Measurements from ENCODE around the gene DNAL4.

The DNAL4 gene

GRCh38 chr22:38741576-38741975 is 52.4 kb downstream of the DNAL4 start:
- Histone ChIP-seq H2AFZ (ENCODE audit: insufficient read depth, low read length, poor library complexity) (no peak overlapping the region), H2BK5ac (ENCODE audit: low read depth, low read length, poor library complexity) (no peak overlapping the region), H3K79me1 (ENCODE audit: low read length) (no peaks in the 10 kb centered on the region), H3K27me3 (ENCODE audit: insufficient read depth, low read length) (no peaks in the 10 kb centered on the region), H4K12ac (ENCODE audit: low read depth, low read length) (no peak overlapping the region), H2AK5ac (ENCODE audit: low read length) (no peak overlapping the region), H3K9me3 (ENCODE audit: insufficient read depth, low read depth, low read length) (no peaks in the 10 kb centered on the region), H3K4me2 (ENCODE audit: low read length) (no peak overlapping the region), H4K8ac (ENCODE audit: low read depth, low read length) (no peak overlapping the region), H3K18ac (ENCODE audit: low read length) (no peak overlapping the region), H3K23ac (ENCODE audit: low read length) (no peak overlapping the region), H3K4ac (ENCODE audit: low read depth, low read length) (no peak overlapping the region), H3K9ac (ENCODE audit: low read length) (no peak overlapping the region), H3K79me2 (ENCODE audit: control insufficient read depth, insufficient read depth, low read length, poor library complexity) (no peaks in the 10 kb centered on the region), H3K4me3 (ENCODE audit: low read depth, low read length) (no peak overlapping the region), H3K27ac (ENCODE audit: low read depth, low read length) (no peak overlapping the region), H2BK12ac (ENCODE audit: low read length) (no peak overlapping the region), H3K4me1 (ENCODE audit: control insufficient read depth in 1 of 2, insufficient read depth in 2 of 2, low read length in 2 of 2) (no peaks in the 10 kb centered on the region), H3K36me3 (ENCODE audit: control insufficient read depth in 1 of 2, insufficient read depth in 2 of 2, low read length in 2 of 2) (peaks cover 83 to 85% of the 10 kb centered on the region in 2 experiments), H4K91ac (ENCODE audit: low read depth, low read length) (no peak overlapping the region), H3K14ac (ENCODE audit: low read length) (no peak overlapping the region), H2BK120ac (ENCODE audit: insufficient read depth, low read length, poor library complexity) (no peak overlapping the region)
- no peak for DNase-seq
- no CpG with 5 or more reads among the region's 10 CpGs for WGBS (ENCODE audit: extremely low coverage, insufficient coverage, insufficient read length)

GRCh38 chr22:38741166-38741565 is 52.8 kb downstream of the DNAL4 start:
- H3K79me1 ChIP-seq (ENCODE audit: low read length): no peaks in the 10 kb centered on the region
- no CpG with 5 or more reads among the region's 9 CpGs for WGBS (ENCODE audit: extremely low coverage, insufficient coverage, insufficient read length)
- H4K8ac ChIP-seq (ENCODE audit: low read depth, low read length): no peak overlapping the region
- DNase-seq: no peak
- no peak overlapping the region for H3K23ac ChIP-seq (ENCODE audit: low read length)
- H2AFZ ChIP-seq (ENCODE audit: insufficient read depth, low read length, poor library complexity): no peak overlapping the region
- H3K4me1 ChIP-seq (ENCODE audit: control insufficient read depth in 1 of 2, insufficient read depth in 2 of 2, low read length in 2 of 2): no peaks in the 10 kb centered on the region
- no peak overlapping the region for H2BK12ac ChIP-seq (ENCODE audit: low read length)
- H3K9me3 ChIP-seq (ENCODE audit: insufficient read depth, low read depth, low read length): no peaks in the 10 kb centered on the region
- H3K27ac ChIP-seq (ENCODE audit: low read depth, low read length): no peak overlapping the region
- H2BK5ac ChIP-seq (ENCODE audit: low read depth, low read length, poor library complexity): no peak overlapping the region
- H2AK5ac ChIP-seq (ENCODE audit: low read length): no peak overlapping the region
- H3K36me3 ChIP-seq (ENCODE audit: control insufficient read depth in 1 of 2, insufficient read depth in 2 of 2, low read length in 2 of 2): peaks cover 83 to 85% of the 10 kb centered on the region in 2 experiments
- H2BK120ac ChIP-seq (ENCODE audit: insufficient read depth, low read length, poor library complexity): no peak overlapping the region
- no peak overlapping the region for H3K18ac ChIP-seq (ENCODE audit: low read length)
- H3K4me3 ChIP-seq (ENCODE audit: low read depth, low read length): no peak overlapping the region
- no peaks in the 10 kb centered on the region for H3K79me2 ChIP-seq (ENCODE audit: control insufficient read depth, insufficient read depth, low read length, poor library complexity)
- no peak overlapping the region for H3K4ac ChIP-seq (ENCODE audit: low read depth, low read length)
- H3K14ac ChIP-seq (ENCODE audit: low read length): no peak overlapping the region
- no peak overlapping the region for H4K91ac ChIP-seq (ENCODE audit: low read depth, low read length)
- H3K4me2 ChIP-seq (ENCODE audit: low read length): no peak overlapping the region
- no peaks in the 10 kb centered on the region for H3K27me3 ChIP-seq (ENCODE audit: insufficient read depth, low read length)
- no peak overlapping the region for H3K9ac ChIP-seq (ENCODE audit: low read length)
- no peak overlapping the region for H4K12ac ChIP-seq (ENCODE audit: low read depth, low read length)

DNA sequence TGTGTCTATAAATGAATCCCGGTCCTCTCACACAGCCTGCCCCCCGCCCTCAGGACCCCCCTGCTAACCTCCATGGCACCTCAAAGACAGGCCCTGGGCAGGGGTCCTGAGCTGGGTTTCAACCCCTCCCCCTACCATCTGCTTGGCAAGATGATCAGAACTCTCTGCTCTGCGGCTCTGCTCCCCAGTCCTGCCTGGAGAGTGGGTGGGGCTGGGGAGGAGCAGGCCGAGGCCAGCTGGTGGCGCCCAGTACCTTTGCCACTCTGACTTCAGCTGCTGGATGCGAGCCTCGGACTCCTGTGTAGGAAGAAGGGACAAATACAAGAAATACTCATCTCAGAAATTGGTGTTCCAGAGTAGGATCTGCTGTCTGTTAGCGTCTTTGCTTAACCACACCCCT is 53.2 kb downstream of the DNAL4 start:
- Histone ChIP-seq H3K79me1 (ENCODE audit: low read length) (no peaks in the 10 kb centered on the region), H3K14ac (ENCODE audit: low read length) (no peak overlapping the region), H2AK5ac (ENCODE audit: low read length) (no peak overlapping the region), H3K36me3 (ENCODE audit: control insufficient read depth in 1 of 2, insufficient read depth in 2 of 2, low read length in 2 of 2) (peaks cover 83 to 85% of the 10 kb centered on the region in 2 experiments), H2BK120ac (ENCODE audit: insufficient read depth, low read length, poor library complexity) (no peak overlapping the region), H3K27ac (ENCODE audit: low read depth, low read length) (no peak overlapping the region), H4K91ac (ENCODE audit: low read depth, low read length) (no peak overlapping the region), H3K4me1 (ENCODE audit: control insufficient read depth in 1 of 2, insufficient read depth in 2 of 2, low read length in 2 of 2) (no peaks in the 10 kb centered on the region), H3K4ac (ENCODE audit: low read depth, low read length) (no peak overlapping the region), H3K79me2 (ENCODE audit: control insufficient read depth, insufficient read depth, low read length, poor library complexity) (no peaks in the 10 kb centered on the region), H4K12ac (ENCODE audit: low read depth, low read length) (no peak overlapping the region), H3K18ac (ENCODE audit: low read length) (no peak overlapping the region), H3K4me2 (ENCODE audit: low read length) (no peak overlapping the region), H3K27me3 (ENCODE audit: insufficient read depth, low read length) (no peaks in the 10 kb centered on the region), H3K4me3 (ENCODE audit: low read depth, low read length) (no peak overlapping the region), H2BK12ac (ENCODE audit: low read length) (no peak overlapping the region), H4K8ac (ENCODE audit: low read depth, low read length) (no peak overlapping the region), H3K9me3 (ENCODE audit: insufficient read depth, low read depth, low read length) (no peaks in the 10 kb centered on the region), H2AFZ (ENCODE audit: insufficient read depth, low read length, poor library complexity) (no peak overlapping the region), H3K23ac (ENCODE audit: low read length) (no peak overlapping the region), H2BK5ac (ENCODE audit: low read depth, low read length, poor library complexity) (no peak overlapping the region), H3K9ac (ENCODE audit: low read length) (no peak overlapping the region)
- no peak for DNase-seq
- no CpG with 5 or more reads among the region's 8 CpGs for WGBS (ENCODE audit: extremely low coverage, insufficient coverage, insufficient read length)

DNA sequence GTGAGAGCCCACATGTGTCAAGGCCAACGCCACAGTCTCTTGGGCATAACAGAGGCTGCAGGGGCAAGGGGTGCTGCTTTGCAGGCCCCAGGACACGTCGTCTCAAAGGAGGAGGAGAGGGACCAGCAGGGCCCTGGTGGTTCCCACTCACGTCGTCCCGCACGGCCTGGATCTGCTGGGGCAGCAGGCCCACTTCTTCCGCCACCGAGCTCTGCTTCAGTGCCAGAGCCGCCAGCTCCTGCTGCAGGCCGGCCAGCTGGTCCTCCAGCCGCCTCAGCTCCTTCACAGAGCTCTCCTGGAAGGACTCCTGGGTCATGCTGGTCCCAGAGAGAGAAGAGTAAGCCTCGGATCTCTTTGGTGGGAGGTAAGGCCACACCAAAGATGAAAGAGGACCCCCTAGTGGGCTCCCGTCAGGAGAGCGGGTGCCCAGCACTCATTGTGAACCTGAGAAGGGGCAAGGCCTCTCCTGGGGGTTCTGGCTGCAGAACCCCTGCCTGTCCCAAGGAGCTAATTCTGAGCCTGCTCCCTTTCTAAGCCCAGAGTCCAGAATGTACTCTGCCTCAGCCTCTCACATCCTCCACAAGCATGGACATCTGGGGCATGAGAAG is 53.7 kb downstream of the DNAL4 start:
- Histone ChIP-seq H3K9ac (ENCODE audit: low read length) (no peak overlapping the region), H3K4me2 (ENCODE audit: low read length) (no peak overlapping the region), H2BK120ac (ENCODE audit: insufficient read depth, low read length, poor library complexity) (no peak overlapping the region), H2BK5ac (ENCODE audit: low read depth, low read length, poor library complexity) (no peak overlapping the region), H3K23ac (ENCODE audit: low read length) (no peak overlapping the region), H3K36me3 (ENCODE audit: control insufficient read depth in 1 of 2, insufficient read depth in 2 of 2, low read length in 2 of 2) (peaks cover 84 to 86% of the 10 kb centered on the region in 2 experiments), H4K91ac (ENCODE audit: low read depth, low read length) (no peak overlapping the region), H4K8ac (ENCODE audit: low read depth, low read length) (no peak overlapping the region), H3K4me3 (ENCODE audit: low read depth, low read length) (no peak overlapping the region), H2AK5ac (ENCODE audit: low read length) (no peak overlapping the region), H2AFZ (ENCODE audit: insufficient read depth, low read length, poor library complexity) (no peak overlapping the region), H3K79me1 (ENCODE audit: low read length) (no peaks in the 10 kb centered on the region), H3K18ac (ENCODE audit: low read length) (no peak overlapping the region), H2BK12ac (ENCODE audit: low read length) (no peak overlapping the region), H3K4me1 (ENCODE audit: control insufficient read depth in 1 of 2, insufficient read depth in 2 of 2, low read length in 2 of 2) (no peaks in the 10 kb centered on the region), H4K12ac (ENCODE audit: low read depth, low read length) (no peak overlapping the region), H3K79me2 (ENCODE audit: control insufficient read depth, insufficient read depth, low read length, poor library complexity) (no peaks in the 10 kb centered on the region), H3K27me3 (ENCODE audit: insufficient read depth, low read length) (no peaks in the 10 kb centered on the region), H3K14ac (ENCODE audit: low read length) (no peak overlapping the region), H3K9me3 (ENCODE audit: insufficient read depth, low read depth, low read length) (no peaks in the 10 kb centered on the region), H3K27ac (ENCODE audit: low read depth, low read length) (no peak overlapping the region), H3K4ac (ENCODE audit: low read depth, low read length) (no peak overlapping the region)
- no CpG with 5 or more reads among the region's 15 CpGs for WGBS (ENCODE audit: extremely low coverage, insufficient coverage, insufficient read length)
- DNase-seq: no peak

Data from trophoblast cell (in vitro differentiated cells and primary cell).